Measurements from ENCODE around the gene SMIM27.
A peak's percentile ranks its signal among the peaks of the same experiment; 100 is the strongest.
"Not testable (repeated sequence)": the region's sequence is repeated elsewhere in the genome, so short reads cannot be mapped to it uniquely, and the experiment has no call there.

The SMIM27 gene

GRCh38 chr9:32524892-32525708 is 27.0 kb upstream of the SMIM27 start:
- H3K4me3 ChIP-seq: peak overlapping the region; percentile 98
- TF ChIP-seq FOXP2 (optimal IDR thresholded peaks at IDR 0.05; ENCODE audit: control extremely low read depth, extremely low read length, insufficient read depth) (no peak), POLR2AphosphoS5 (IDR thresholded peaks at IDR 0.05; ENCODE audit: borderline replicate concordance, low read depth, low read length) (no peak), EZH2 (IDR thresholded peaks at IDR 0.05) (no peak)
- DNase-seq (ENCODE audit: low read depth, low spot score): no peak
- peak overlapping the region; percentile 42; the same call in 1 of the 2 replicates for H3K27ac ChIP-seq
- H3K9ac ChIP-seq (ENCODE audit: insufficient read length): no peak overlapping the region
- no peaks in the 10 kb centered on the region for H3K36me3 ChIP-seq (ENCODE audit: insufficient read depth, low read length)
- no peaks in the 10 kb centered on the region for H3K9me3 ChIP-seq (ENCODE audit: low read depth, low read length)

GRCh38 chr9:32525709-32526030 is 26.5 kb upstream of the SMIM27 start:
- DNase-seq (ENCODE audit: low read depth, low spot score): no peak
- TF ChIP-seq POLR2AphosphoS5 (IDR thresholded peaks at IDR 0.05; ENCODE audit: borderline replicate concordance, low read depth, low read length) (no peak), EZH2 (IDR thresholded peaks at IDR 0.05) (no peak), FOXP2 (optimal IDR thresholded peaks at IDR 0.05; ENCODE audit: control extremely low read depth, extremely low read length, insufficient read depth) (no peak)
- Histone ChIP-seq H3K4me3 (peak overlapping the region; percentile 98), H3K9me3 (ENCODE audit: low read depth, low read length) (no peaks in the 10 kb centered on the region), H3K9ac (ENCODE audit: insufficient read length) (peak overlapping the region; percentile 79), H3K36me3 (ENCODE audit: insufficient read depth, low read length) (peaks cover under 1% of the 10 kb centered on the region), H3K27ac (peak overlapping the region; percentile 42; the same call in 1 of the 2 replicates)

- Histone ChIP-seq H3K27ac (peak within 1 kb of the TSS; percentile 74), H3K9me3 (ENCODE audit: low read depth, low read length) (0 out of 2 replicates have a peak, but pooled peaks cover 2% of the 10 kb centered on the region), H3K9ac (ENCODE audit: insufficient read length) (peak within 1 kb of the TSS; percentile 79), H3K4me3 (peak within 1 kb of the TSS; percentile 98), H3K36me3 (ENCODE audit: insufficient read depth, low read length) (peaks cover 6% of the 10 kb centered on the region)
- peak; percentile 60 for DNase-seq (ENCODE audit: low read depth, low spot score)
- TF ChIP-seq POLR2AphosphoS5 (IDR thresholded peaks at IDR 0.05; ENCODE audit: borderline replicate concordance, low read depth, low read length) (no peak; the same call in 1 of the 2 replicates), EZH2 (IDR thresholded peaks at IDR 0.05) (no peak), FOXP2 (optimal IDR thresholded peaks at IDR 0.05; ENCODE audit: control extremely low read depth, extremely low read length, insufficient read depth) (no peak)
Measured at GRCh38 chr9:32526041-32526706, 26.0 kb upstream of the SMIM27 start, which contains the start of gene RIGI. Gene RIGI, minus strand, starts transcription at chr9:32526196. Its CDS starts 30 bp downstream, at chr9:32526166.

- Histone ChIP-seq H3K4me3 (peak overlapping the region; percentile 98), H3K9ac (ENCODE audit: insufficient read length) (peak overlapping the region; percentile 79), H3K9me3 (ENCODE audit: low read depth, low read length) (0 out of 2 replicates have a peak, but pooled peaks cover 3% of the 10 kb centered on the region), H3K27ac (peak overlapping the region; percentile 74), H3K36me3 (ENCODE audit: insufficient read depth, low read length) (peaks cover 8% of the 10 kb centered on the region)
- no peak for DNase-seq (ENCODE audit: low read depth, low spot score)
- TF ChIP-seq FOXP2 (optimal IDR thresholded peaks at IDR 0.05; ENCODE audit: control extremely low read depth, extremely low read length, insufficient read depth) (no peak), EZH2 (IDR thresholded peaks at IDR 0.05) (no peak), POLR2AphosphoS5 (IDR thresholded peaks at IDR 0.05; ENCODE audit: borderline replicate concordance, low read depth, low read length) (no peak)
Measured at GRCh38 chr9:32526707-32527048, 25.4 kb upstream of the SMIM27 start.

GRCh38 chr9:32533336-32533735 is 18.8 kb upstream of the SMIM27 start:
- H3K4me3 ChIP-seq: no peak overlapping the region

GRCh38 chr9:32533816-32534215 is 18.3 kb upstream of the SMIM27 start:
- Histone ChIP-seq H3K9me3 (ENCODE audit: low read depth, low read length) (0 out of 2 replicates have a peak, but pooled peaks cover 3% of the 10 kb centered on the region), H3K9ac (ENCODE audit: insufficient read length) (no peak overlapping the region), H3K36me3 (ENCODE audit: insufficient read depth, low read length) (peaks cover 19% of the 10 kb centered on the region), H3K27ac (no peak overlapping the region), H3K4me3 (no peak overlapping the region)
- no peak for DNase-seq (ENCODE audit: low read depth, low spot score)
- TF ChIP-seq POLR2AphosphoS5 (IDR thresholded peaks at IDR 0.05; ENCODE audit: borderline replicate concordance, low read depth, low read length) (no peak), FOXP2 (optimal IDR thresholded peaks at IDR 0.05; ENCODE audit: control extremely low read depth, extremely low read length, insufficient read depth) (no peak), EZH2 (IDR thresholded peaks at IDR 0.05) (no peak)

More at GRCh38 chr9:32533336-32533735, 18.8 kb upstream of the SMIM27 start:
- no peak overlapping the region for H3K9ac ChIP-seq (ENCODE audit: insufficient read length)
- TF ChIP-seq POLR2AphosphoS5 (IDR thresholded peaks at IDR 0.05; ENCODE audit: borderline replicate concordance, low read depth, low read length) (no peak), EZH2 (IDR thresholded peaks at IDR 0.05) (no peak), FOXP2 (optimal IDR thresholded peaks at IDR 0.05; ENCODE audit: control extremely low read depth, extremely low read length, insufficient read depth) (no peak)
- H3K9me3 ChIP-seq (ENCODE audit: low read depth, low read length): 0 out of 2 replicates have a peak, but pooled peaks cover 3% of the 10 kb centered on the region
- H3K36me3 ChIP-seq (ENCODE audit: insufficient read depth, low read length): peaks cover 19% of the 10 kb centered on the region
- DNase-seq (ENCODE audit: low read depth, low spot score): no peak
- H3K27ac ChIP-seq: no peak overlapping the region

GRCh38 chr9:32543047-32543446 is 9.1 kb upstream of the SMIM27 start:
- no peak overlapping the region for H3K4me3 ChIP-seq
- H3K9ac ChIP-seq (ENCODE audit: insufficient read length): no peak overlapping the region
- DNase-seq (ENCODE audit: low read depth, low spot score): no peak
- TF ChIP-seq EZH2 (IDR thresholded peaks at IDR 0.05) (no peak), POLR2AphosphoS5 (IDR thresholded peaks at IDR 0.05; ENCODE audit: borderline replicate concordance, low read depth, low read length) (no peak)
- peaks cover 56% of the 10 kb centered on the region for H3K36me3 ChIP-seq (ENCODE audit: insufficient read depth, low read length)
- H3K9me3 ChIP-seq (ENCODE audit: low read depth, low read length): no peaks in the 10 kb centered on the region
- no peak overlapping the region for H3K27ac ChIP-seq

- Histone ChIP-seq H3K4me3 (no peak overlapping the region), H3K9ac (ENCODE audit: insufficient read length) (no peak overlapping the region), H3K36me3 (ENCODE audit: insufficient read depth, low read length) (peaks cover 60% of the 10 kb centered on the region), H3K27ac (no peak overlapping the region), H3K9me3 (ENCODE audit: low read depth, low read length) (no peaks in the 10 kb centered on the region)
- TF ChIP-seq EZH2 (IDR thresholded peaks at IDR 0.05): no peak
- TF ChIP-seq FOXP2 (optimal IDR thresholded peaks at IDR 0.05; ENCODE audit: control extremely low read depth, extremely low read length, insufficient read depth): no peak
- no peak for TF ChIP-seq POLR2AphosphoS5 (IDR thresholded peaks at IDR 0.05; ENCODE audit: borderline replicate concordance, low read depth, low read length)
- no peak for DNase-seq (ENCODE audit: low read depth, low spot score)
Measured at GRCh38 chr9:32545884-32546283, 6.2 kb upstream of the SMIM27 start.

- not testable (repeated sequence) for H3K9ac ChIP-seq (ENCODE audit: insufficient read length)
Measured at GRCh38 chr9:32548213-32548612, 3.9 kb upstream of the SMIM27 start.

More at GRCh38 chr9:32548213-32548612, 3.9 kb upstream of the SMIM27 start:
- not testable (repeated sequence) for H3K27ac ChIP-seq; H3K9me3 ChIP-seq (ENCODE audit: low read depth, low read length); H3K4me3 ChIP-seq; DNase-seq (ENCODE audit: low read depth, low spot score)
- H3K36me3 ChIP-seq (ENCODE audit: insufficient read depth, low read length): peaks cover 39% of the 10 kb centered on the region

Measured in SK-N-MC (cell line).